T-helper 9 cell (primary cell): ENCODE measurements around the gene TXNRD1.
"Not testable (repeated sequence)": the region's sequence is repeated elsewhere in the genome, so short reads cannot be mapped to it uniquely, and the experiment has no call there.

ENCODE experiments used
- DNase-seq: peaks from one replicate; pipeline ENCODE4 v3.0.0-alpha.2; 2020

Gene TXNRD1

GRCh38 chr12:104331376-104331775, 115.8 kb downstream of the TXNRD1 start:
- DNase-seq, result no peak

- DNase-seq, result not testable (repeated sequence)
Observed at GRCh38 chr12:104332273-104332672, 116.7 kb downstream of the TXNRD1 start.

DNA sequence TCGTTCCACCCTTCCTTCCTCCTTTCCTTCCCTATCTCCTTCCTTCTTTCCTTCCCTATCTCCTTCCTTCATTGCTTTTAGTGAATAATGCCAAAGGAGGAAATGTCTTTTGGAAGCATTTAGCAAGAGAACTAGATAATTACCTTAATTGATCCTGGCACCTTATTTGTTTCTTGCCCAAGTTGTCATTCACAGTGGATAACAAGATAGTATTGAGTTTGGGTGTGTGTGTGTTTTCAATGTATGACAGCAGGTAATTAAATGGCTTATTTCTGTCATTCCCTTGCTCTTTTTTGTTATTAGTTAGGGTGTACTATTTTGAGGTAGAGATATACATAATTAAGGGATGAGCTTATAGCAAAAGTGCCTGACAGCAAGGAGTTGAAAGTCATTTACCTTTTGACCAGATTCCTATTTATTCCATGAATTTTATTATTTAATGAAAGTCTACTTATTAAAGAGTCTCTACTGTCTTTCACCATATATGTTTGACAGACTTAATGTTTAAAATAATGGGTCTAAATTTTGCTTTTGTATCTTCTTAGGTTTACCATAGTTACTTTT, 118.2 kb downstream of the TXNRD1 start:
- DNase-seq, result no peak

DNA sequence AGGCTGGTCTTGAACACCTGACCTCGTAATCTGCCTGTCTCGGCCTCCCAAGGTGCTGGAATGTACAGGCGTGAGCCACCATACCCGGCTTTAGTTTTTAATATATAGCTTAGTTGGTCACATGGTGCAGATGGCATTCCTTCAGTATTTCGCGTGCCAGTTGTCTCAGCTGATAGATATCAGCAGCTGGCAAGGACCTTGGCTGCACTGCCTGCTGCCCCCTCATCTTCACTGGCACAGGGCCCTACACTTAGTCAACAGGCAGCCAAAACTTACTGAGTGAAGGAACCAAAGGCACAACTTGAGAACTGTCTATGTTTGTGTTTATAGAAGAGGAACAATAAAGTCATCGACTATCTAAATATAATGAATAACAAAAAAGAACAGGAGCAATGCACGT, 119.0 kb downstream of the TXNRD1 start:
- DNase-seq, result no peak

DNA sequence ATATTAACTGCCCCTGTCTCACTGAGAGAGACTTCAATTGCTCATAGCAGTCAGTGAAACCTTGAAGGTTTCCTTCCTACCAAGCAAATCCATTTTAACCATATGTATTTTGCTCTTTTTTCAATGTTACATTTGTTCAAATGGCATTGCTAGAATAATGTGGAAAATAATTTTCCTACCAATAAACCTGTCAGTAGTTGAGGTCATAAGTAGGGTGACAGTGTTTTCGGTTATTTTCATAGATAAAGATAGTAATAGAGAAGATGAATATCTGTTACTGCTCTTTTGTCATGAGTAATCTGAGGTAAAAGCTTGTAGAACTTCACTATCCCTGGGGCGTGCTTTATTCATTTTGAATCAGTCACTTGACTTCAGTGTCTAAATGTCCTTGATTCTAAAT, 120.5 kb downstream of the TXNRD1 start:
- no peak for DNase-seq

GRCh38 chr12:104337030-104337558, 121.5 kb downstream of the TXNRD1 start:
- DNase-seq, result no peak

GRCh38 chr12:104339663-104340062, 124.1 kb downstream of the TXNRD1 start:
- no peak for DNase-seq

DNA sequence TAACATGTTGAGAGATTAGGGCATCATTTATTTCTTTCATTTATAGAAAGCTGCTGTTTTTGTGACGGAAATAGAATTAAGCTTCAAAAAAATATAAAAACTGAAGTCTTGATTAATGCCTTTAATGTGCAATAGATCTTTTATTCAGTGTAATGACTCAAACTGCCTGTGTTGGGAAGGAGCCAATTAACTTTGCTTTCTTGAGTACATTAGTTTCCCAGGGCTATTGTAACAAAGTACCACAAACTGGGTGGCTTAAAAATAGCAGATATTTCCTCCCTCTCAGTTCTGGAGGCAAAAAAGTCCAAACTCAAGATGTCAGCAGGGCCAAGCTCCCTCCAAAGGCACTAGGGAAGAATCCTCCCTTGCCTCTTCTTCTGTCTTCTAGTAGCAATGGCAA, 124.6 kb downstream of the TXNRD1 start:
- no peak for DNase-seq

DNA sequence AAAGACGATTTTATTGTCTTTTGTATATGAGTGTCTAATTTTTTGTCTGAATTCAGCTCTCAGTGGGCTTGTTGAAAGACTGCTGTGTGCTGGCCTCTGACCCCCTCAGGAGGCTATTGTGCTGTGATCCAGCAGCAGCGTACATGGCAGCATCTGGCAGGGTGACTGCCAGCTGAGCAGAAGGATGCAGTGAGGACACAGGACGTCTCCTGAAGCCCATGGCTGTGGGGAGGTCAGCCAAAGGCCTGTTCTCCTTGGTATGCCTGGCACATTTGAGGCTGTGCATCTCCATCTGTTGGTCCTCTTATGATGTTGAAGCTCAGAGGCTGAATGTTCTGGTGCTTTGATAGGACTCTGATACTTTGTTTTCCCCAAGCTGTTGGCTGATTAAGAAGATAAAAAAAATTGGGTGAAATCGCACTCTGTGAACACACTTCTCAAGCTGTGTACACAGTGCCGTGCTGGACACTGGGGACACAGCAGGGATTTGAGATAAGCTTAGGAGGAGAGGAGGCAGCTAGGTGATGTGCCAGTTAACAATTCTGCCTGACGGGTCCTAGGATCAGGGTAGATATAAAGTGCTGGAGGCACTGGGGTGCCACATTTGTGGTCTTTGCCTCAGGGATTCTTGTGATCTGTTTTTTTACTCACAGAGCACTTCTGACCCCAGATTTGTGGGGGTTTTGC, 125.5 kb downstream of the TXNRD1 start:
- DNase-seq, result no peak

GRCh38 chr12:104342147-104342546, 126.6 kb downstream of the TXNRD1 start:
- DNase-seq, result no peak

- no peak for DNase-seq
Observed at GRCh38 chr12:104342635-104343249, 127.2 kb downstream of the TXNRD1 start.

- no peak for DNase-seq
Observed at GRCh38 chr12:104344682-104345081, 129.1 kb downstream of the TXNRD1 start.

GRCh38 chr12:104345234-104346066, 129.9 kb downstream of the TXNRD1 start:
- no peak for DNase-seq

GRCh38 chr12:104347374-104348075, 131.9 kb downstream of the TXNRD1 start:
- no peak for DNase-seq

GRCh38 chr12:104348283-104348993, 132.9 kb downstream of the TXNRD1 start:
- no peak for DNase-seq

- no peak for DNase-seq
Observed at GRCh38 chr12:104348994-104349494, 133.5 kb downstream of the TXNRD1 start.

- no peak for DNase-seq
Observed at GRCh38 chr12:104350211-104351056, 134.9 kb downstream of the TXNRD1 start.

DNA sequence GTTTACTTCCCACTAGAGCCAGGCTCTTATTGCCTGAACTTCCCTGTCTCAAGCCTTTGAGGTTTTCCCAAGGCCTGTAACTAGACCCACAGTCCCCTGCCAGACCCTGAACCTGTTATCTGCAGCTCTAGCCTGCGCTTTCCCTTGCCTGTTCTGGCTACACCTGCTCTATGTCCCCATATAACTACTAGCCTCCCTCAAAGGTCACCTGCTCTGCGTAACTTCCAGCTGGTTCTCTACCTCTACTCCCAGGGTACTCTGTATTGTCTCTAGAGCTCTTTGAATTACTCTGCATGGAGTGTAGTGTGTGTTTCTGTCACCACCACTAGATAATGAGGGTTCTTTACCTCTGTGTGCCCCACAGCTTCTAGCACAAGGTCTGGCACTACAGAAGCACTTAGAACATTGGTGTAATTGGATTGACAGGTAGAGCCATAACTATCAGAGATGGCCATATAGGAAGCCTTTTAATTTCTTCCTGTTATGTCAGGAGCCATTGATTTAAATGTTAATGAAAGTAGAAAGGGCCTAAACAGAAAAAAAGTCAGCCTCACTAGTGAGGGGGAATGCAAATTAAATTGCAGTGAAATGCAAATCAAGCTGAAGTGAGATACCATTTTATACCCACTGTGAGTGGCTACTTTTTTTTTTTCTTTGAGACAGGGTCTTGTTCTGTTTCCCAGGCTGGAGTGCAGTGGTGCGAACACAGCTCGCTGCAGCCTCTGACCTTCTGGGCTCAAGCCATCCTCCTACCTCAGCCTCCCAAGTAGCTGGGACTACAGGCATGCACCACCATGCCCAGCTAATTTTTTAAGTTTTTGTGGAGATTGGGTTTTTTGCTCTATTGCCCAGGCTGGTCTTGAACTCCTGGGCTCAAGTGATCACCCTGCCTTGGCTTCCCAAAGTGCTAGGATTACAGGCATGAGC, 135.7 kb downstream of the TXNRD1 start:
- DNase-seq, result no peak

DNA sequence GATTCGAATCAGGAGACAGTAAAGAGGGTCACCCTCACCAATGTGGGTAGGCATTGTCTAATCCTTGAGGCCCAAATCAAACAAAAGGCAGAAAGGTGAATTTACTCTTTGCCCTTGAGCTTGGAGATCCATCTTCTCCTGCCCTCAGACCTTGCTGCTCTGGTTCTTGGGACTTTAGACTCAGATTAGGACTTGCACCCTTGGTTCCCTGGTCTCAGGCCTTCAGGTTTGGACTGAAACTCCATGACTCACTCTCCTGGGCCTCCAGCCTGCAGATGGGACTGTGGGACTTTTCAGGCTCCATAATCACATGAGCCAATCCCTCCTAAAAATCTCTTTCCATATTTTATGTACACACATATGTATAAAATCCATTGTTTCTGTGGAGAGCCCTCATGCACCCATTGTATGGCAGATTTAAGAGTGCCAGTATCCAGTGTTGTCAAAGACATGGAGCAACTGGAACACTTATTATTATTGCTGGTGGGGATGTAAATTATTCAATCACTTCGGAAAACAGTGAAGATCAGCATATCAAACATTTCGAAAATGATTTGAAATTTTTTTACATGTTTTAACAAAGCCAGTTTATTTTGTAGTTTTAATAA, 136.6 kb downstream of the TXNRD1 start:
- DNase-seq, result no peak
